CD4-positive, alpha-beta T cell (primary cell): ENCODE results near the gene CACNA2D4. TPM values are rescaled to one million over a fixed set of nuclear protein-coding genes. Genes with fewer than 3 reads are reported as not detected.

Experiments
- ATAC-seq: fragments of 200-7000 bp; cut with Tn5 transposase; one replicate; pipeline ENCODE4 v1.10.0; 2022; ENCODE audit warnings: mild to moderate bottlenecking; ENCODE audit not compliant: poor library complexity
- CTCF ChIA-PET: fragments of 350-600 bp; sonication (Branson Sonifier 250); formaldehyde crosslinking; loops from one replicate; lab custom pipeline; 2021; ENCODE audit warnings: antibody characterized with exemption, inconsistent platforms; lab: Charles Lee
- POLR2A ChIA-PET: fragments of 350-600 bp; sonication (Branson Sonifier 250); formaldehyde crosslinking; loops from one replicate; lab custom pipeline; 2021; ENCODE audit warnings: antibody characterized with exemption, inconsistent platforms; lab: Charles Lee
- DNase-seq, 14 experiments: peaks; one replicate each; pipeline ENCODE4 v3.0.0-alpha.2; 2013 to 2020; ENCODE audit warnings: mixed read lengths in 2 of 14
- H3K27ac ChIP-seq, 2 donors: one replicate each; pipeline versions ENCODE4 v1.5.1 to v1.7.0; 2013; ENCODE audit warnings: low read length in 2 of 2, low read depth in 1 of 2, mild to moderate bottlenecking in 1 of 2
- H3K27me3 ChIP-seq, 2 experiments: 1 replicate in 1 of 2; 2 replicates in 1 of 2; pipeline versions ENCODE4 v1.6.1 to v1.7.0; 2013; ENCODE audit warnings: low read length in 2 of 2, control low read depth in 1 of 2, mild to moderate bottlenecking in 1 of 2, moderate library complexity in 1 of 2; ENCODE audit not compliant: insufficient read depth in 2 of 2, control insufficient read depth in 1 of 2
- H3K36me3 ChIP-seq: one replicate; pipeline ENCODE4 v1.6.1; 2013; ENCODE audit warnings: low read length, control low read depth; ENCODE audit not compliant: insufficient read depth
- H3K4me1 ChIP-seq: one replicate; pipeline ENCODE4 v1.6.1; 2013; ENCODE audit warnings: low read length, control low read depth; ENCODE audit not compliant: insufficient read depth
- H3K4me3 ChIP-seq: one replicate; pipeline ENCODE4 v1.5.1; 2013; ENCODE audit warnings: mild to moderate bottlenecking, low read length, moderate library complexity
- H3K9me3 ChIP-seq, 2 experiments: 1 replicate in 1 of 2; 2 replicates in 1 of 2; pipeline versions ENCODE4 v1.6.1 to v1.7.0; 2013; ENCODE audit warnings: low read length in 2 of 2, mild to moderate bottlenecking in 2 of 2, control low read depth in 1 of 2, moderate library complexity in 1 of 2; ENCODE audit not compliant: control insufficient read depth in 1 of 2, insufficient read depth in 1 of 2
- H3K27ac Mint-ChIP-seq: one replicate; pipeline ENCODE4 v1.8.0; 2020; ENCODE audit warnings: mixed read lengths
- H3K27me3 Mint-ChIP-seq: one replicate; pipeline ENCODE4 v1.8.0; 2021; ENCODE audit warnings: mixed read lengths
- H3K36me3 Mint-ChIP-seq: one replicate; pipeline ENCODE4 v1.8.0; 2021; ENCODE audit warnings: low read depth, mixed read lengths
- H3K4me1 Mint-ChIP-seq: one replicate; pipeline ENCODE4 v1.8.0; 2021; ENCODE audit warnings: low read depth, mixed read lengths
- H3K4me3 Mint-ChIP-seq: one replicate; pipeline ENCODE4 v1.8.0; 2020; ENCODE audit warnings: mild to moderate bottlenecking, mixed read lengths
- H3K9me3 Mint-ChIP-seq: one replicate; pipeline ENCODE4 v1.8.0; 2020; ENCODE audit warnings: mixed read lengths
- intact Hi-C, 2 experiments: fragments of 100-400 bp; cut with DNase I in 1 of 2; cut with micrococcal nuclease in 1 of 2; formaldehyde crosslinking; loops; one replicate each; pipeline versions ENCODE4 v1.15.1 to v1.9.0; 2023 to 2025; cut with DNase I, micrococcal nuclease
- total RNA-seq, 174 experiments: library from RNA in 2 of 174; stranded (reverse) in 2 of 174; gene quantifications; one replicate each; pipeline ENCODE4 v1.2.3 and lab custom pipeline; 2021 to 2026
- TF ChIP-seq, protein P1 (sequence below): fragments of 200-600 bp; IDR thresholded peaks from one replicate; pipeline ENCODE4 v1.8.0; 2022; ENCODE audit warnings: antibody characterized with exemption, mild to moderate bottlenecking

Gene CACNA2D4
- total RNA-seq, 2 experiments from 2014 or later: 10.5 to 11.3 TPM

GRCh38 chr12:1834186-1834925 is 84.1 kb downstream of the CACNA2D4 start:
- Histone ChIP-seq H3K4me1 (no peaks in the 10 kb centered on the region), H3K27ac (no peak overlapping the region), H3K36me3 (no peaks in the 10 kb centered on the region), H3K9me3 (peaks cover 0 to 10% of the 10 kb centered on the region in 2 experiments), H3K4me3 (no peak overlapping the region), H3K27me3 (peaks cover 13 to 14% of the 10 kb centered on the region in 2 experiments)
- ChIA-PET POLR2A (no interaction called here), CTCF (no interaction called here)
- Mint-ChIP-seq H3K27ac (no peak overlapping the region), H3K4me3 (no peak overlapping the region), H3K9me3 (no peaks in the 10 kb centered on the region), H3K36me3 (no peaks in the 10 kb centered on the region), H3K4me1 (no peaks in the 10 kb centered on the region), H3K27me3 (peaks cover 33% of the 10 kb centered on the region)
- DNase-seq (no peak), ATAC-seq (no peak)
- TF ChIP-seq, protein P1, sequence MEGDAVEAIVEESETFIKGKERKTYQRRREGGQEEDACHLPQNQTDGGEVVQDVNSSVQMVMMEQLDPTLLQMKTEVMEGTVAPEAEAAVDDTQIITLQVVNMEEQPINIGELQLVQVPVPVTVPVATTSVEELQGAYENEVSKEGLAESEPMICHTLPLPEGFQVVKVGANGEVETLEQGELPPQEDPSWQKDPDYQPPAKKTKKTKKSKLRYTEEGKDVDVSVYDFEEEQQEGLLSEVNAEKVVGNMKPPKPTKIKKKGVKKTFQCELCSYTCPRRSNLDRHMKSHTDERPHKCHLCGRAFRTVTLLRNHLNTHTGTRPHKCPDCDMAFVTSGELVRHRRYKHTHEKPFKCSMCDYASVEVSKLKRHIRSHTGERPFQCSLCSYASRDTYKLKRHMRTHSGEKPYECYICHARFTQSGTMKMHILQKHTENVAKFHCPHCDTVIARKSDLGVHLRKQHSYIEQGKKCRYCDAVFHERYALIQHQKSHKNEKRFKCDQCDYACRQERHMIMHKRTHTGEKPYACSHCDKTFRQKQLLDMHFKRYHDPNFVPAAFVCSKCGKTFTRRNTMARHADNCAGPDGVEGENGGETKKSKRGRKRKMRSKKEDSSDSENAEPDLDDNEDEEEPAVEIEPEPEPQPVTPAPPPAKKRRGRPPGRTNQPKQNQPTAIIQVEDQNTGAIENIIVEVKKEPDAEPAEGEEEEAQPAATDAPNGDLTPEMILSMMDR: no peak
- intact Hi-C loops: no loop called here

DNA sequence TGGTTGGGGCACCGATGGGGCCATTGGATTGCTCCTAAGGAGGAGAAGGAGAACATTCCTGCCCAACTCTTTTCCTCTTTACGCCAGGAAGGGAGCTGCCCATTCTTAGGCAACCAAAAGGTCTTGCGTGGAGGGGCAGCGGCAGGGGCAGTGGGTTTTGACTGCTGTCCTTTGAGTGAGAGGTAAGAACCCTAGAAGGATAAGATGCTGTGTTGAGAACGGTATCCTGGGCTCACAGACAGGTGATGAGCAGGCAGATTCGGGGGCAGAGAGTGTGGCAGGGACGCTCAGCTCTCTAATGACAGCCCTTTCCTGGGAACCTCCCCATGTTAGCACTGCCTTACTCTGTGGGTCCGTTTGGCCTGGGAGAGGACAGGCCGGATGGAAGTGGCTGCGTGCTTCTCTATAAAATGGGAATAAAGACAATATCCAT is 84.8 kb downstream of the CACNA2D4 start:
- DNase-seq (no peak), ATAC-seq (no peak)
- Histone ChIP-seq H3K4me1 (no peaks in the 10 kb centered on the region), H3K27me3 (peaks cover 13 to 14% of the 10 kb centered on the region in 2 experiments), H3K4me3 (no peak overlapping the region), H3K36me3 (no peaks in the 10 kb centered on the region), H3K27ac (no peak overlapping the region), H3K9me3 (peaks cover 0 to 14% of the 10 kb centered on the region in 2 experiments)
- ChIA-PET CTCF (no interaction called here), POLR2A (no interaction called here)
- no peaks in the 10 kb centered on the region for H3K36me3 Mint-ChIP-seq
- TF ChIP-seq, protein P1: no peak
- H3K4me1 Mint-ChIP-seq: no peaks in the 10 kb centered on the region
- H3K9me3 Mint-ChIP-seq: no peaks in the 10 kb centered on the region
- intact Hi-C loops: no loop called here
- no peak overlapping the region for H3K4me3 Mint-ChIP-seq
- H3K27me3 Mint-ChIP-seq: peaks cover 37% of the 10 kb centered on the region
- no peak overlapping the region for H3K27ac Mint-ChIP-seq

DNA sequence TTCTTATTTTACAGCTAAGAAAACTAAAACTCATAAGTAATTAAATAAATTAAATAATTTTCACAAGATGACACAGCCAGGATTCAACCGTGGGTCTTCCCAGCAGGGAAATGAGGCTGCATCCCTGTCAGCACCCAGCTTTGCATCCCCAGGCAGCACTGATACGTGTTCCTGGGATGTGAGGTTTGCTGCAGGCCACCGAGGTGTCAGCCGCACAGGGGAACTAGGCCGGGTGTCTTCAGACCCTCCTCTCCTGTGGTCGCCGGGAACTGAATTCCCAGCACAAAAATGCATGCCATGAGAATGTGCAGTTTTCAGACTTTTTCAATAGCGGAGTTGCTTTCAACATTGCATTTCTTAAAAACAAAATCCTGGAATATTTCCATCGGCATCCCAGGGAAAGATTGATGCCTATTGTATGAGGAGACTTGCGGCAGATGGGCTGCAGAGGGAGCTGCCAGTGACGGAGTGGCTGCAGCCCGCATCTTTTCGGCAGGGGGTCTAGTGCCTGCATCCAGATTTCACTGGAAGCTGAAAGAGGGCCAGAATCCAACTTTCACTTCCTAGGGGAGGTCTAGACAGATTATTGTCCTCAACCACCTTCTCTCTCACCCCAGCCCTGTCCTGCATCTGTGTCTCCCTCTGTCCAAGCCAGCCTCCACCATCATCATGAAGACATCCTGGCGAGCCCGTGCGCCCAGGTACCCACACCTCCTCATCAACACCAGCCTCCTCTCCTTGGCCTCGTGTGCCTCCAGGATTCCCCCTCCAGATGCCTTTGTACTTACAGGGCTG is 85.5 kb downstream of the CACNA2D4 start:
- Mint-ChIP-seq H3K36me3 (no peaks in the 10 kb centered on the region), H3K4me1 (no peaks in the 10 kb centered on the region), H3K4me3 (no peak overlapping the region), H3K9me3 (no peaks in the 10 kb centered on the region), H3K27ac (no peak overlapping the region), H3K27me3 (peaks cover 40% of the 10 kb centered on the region)
- ATAC-seq (no peak), DNase-seq (no peak)
- H3K4me1 ChIP-seq: no peaks in the 10 kb centered on the region
- H3K27me3 ChIP-seq: peaks cover 13 to 14% of the 10 kb centered on the region in 2 experiments
- intact Hi-C loops: no loop called here
- ChIA-PET POLR2A (no interaction called here), CTCF (no interaction called here)
- TF ChIP-seq, protein P1: no peak
- H3K4me3 ChIP-seq: no peak overlapping the region
- no peaks in the 10 kb centered on the region for H3K36me3 ChIP-seq
- peaks cover 0 to 14% of the 10 kb centered on the region in 2 experiments for H3K9me3 ChIP-seq
- no peak overlapping the region for H3K27ac ChIP-seq
